Epithelial cell of proximal tubule (primary cell): ENCODE results near the gene SNX18. TPM values are rescaled to one million over a fixed set of nuclear protein-coding genes. Genes with fewer than 3 reads are reported as not detected.
A peak's percentile ranks its signal among the peaks of the same experiment; 100 is the strongest.

Source experiments
- DNase-seq: peaks from one replicate; pipeline ENCODE4 v3.0.0-alpha.2; 2011; ENCODE audit warnings: low read depth
- H3K4me3 ChIP-seq: 2 replicates; pipeline ENCODE4 v1.5.1; 2011; ENCODE audit warnings: low read depth, mild to moderate bottlenecking, low read length
- total RNA-seq: library from RNA; depleted of rRNA; stranded (reverse); fragments of >200 nt; gene quantifications from 2 replicates; pipeline ENCODE4 v1.2.3, GENCODE V29; 2015
- TF ChIP-seq, protein P1 (sequence below): conservative IDR thresholded peaks from 2 replicates; pipeline ENCODE4 v1.5.1; 2012; ENCODE audit warnings: low read depth, mild to moderate bottlenecking, low read length

SNX18 gene, protein sequence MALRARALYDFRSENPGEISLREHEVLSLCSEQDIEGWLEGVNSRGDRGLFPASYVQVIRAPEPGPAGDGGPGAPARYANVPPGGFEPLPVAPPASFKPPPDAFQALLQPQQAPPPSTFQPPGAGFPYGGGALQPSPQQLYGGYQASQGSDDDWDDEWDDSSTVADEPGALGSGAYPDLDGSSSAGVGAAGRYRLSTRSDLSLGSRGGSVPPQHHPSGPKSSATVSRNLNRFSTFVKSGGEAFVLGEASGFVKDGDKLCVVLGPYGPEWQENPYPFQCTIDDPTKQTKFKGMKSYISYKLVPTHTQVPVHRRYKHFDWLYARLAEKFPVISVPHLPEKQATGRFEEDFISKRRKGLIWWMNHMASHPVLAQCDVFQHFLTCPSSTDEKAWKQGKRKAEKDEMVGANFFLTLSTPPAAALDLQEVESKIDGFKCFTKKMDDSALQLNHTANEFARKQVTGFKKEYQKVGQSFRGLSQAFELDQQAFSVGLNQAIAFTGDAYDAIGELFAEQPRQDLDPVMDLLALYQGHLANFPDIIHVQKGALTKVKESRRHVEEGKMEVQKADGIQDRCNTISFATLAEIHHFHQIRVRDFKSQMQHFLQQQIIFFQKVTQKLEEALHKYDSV
- total RNA-seq = 14.9 and 15.3 TPM in 2 replicates

DNA sequence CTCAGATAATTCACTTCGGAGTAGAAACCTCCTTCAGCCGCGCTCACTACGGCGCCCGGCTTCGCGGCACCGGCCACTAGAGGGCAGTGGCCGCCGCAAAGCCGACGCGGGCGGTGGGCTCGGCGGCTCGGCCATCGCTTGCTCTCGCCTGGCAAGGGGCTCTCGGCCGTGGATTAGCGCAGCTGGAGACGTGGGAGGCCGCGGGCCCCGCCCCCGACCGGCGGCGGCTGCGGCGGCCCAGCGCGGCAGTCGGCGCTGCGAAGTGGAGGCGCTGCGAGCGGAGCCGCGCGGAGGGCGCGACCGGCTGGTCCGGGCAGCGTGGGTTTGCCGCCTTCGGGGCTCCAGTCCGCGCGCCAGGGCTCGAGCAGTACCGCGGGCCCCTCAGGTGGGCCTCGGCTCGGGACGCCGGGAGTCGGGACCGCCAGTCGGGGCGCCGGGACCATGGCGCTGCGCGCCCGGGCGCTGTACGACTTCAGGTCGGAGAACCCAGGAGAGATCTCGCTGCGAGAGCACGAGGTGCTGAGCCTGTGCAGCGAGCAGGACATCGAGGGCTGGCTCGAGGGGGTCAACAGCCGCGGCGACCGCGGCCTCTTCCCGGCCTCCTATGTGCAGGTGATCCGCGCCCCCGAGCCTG, at the start of gene SNX18:
TSS of gene SNX18 (plus strand) at position 248 of the 634 bp plus-strand sequence. CDS start at position 442, 194 bp downstream.
- peak within 1 kb of the TSS; percentile 81 for H3K4me3 ChIP-seq
- TF ChIP-seq, protein P1, sequence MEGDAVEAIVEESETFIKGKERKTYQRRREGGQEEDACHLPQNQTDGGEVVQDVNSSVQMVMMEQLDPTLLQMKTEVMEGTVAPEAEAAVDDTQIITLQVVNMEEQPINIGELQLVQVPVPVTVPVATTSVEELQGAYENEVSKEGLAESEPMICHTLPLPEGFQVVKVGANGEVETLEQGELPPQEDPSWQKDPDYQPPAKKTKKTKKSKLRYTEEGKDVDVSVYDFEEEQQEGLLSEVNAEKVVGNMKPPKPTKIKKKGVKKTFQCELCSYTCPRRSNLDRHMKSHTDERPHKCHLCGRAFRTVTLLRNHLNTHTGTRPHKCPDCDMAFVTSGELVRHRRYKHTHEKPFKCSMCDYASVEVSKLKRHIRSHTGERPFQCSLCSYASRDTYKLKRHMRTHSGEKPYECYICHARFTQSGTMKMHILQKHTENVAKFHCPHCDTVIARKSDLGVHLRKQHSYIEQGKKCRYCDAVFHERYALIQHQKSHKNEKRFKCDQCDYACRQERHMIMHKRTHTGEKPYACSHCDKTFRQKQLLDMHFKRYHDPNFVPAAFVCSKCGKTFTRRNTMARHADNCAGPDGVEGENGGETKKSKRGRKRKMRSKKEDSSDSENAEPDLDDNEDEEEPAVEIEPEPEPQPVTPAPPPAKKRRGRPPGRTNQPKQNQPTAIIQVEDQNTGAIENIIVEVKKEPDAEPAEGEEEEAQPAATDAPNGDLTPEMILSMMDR = peak; percentile 90
- peak; percentile 46 for DNase-seq

DNA sequence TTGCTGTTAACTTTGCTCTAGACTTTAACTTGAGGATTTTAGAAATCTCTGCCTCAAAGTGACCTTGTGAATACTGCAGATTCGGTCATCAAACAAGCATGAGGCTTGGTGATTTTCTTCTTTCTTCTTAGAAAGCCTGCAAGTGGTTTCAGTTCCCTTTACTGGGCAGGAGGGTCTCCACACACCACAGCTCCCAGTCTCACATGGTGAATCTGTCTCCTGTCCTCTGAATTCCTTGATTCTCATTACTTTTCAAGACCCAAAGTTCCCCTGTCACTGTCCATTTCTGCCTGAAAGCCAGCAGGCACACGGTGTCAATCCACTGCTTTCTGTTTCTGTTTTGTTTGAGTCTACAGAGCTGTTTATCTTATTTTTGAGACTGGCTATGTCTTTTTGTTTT, 47.9 kb upstream of the SNX18 start:
- no peak for DNase-seq
- no peak overlapping the region for H3K4me3 ChIP-seq
- TF ChIP-seq, protein P1 = no peak

DNA sequence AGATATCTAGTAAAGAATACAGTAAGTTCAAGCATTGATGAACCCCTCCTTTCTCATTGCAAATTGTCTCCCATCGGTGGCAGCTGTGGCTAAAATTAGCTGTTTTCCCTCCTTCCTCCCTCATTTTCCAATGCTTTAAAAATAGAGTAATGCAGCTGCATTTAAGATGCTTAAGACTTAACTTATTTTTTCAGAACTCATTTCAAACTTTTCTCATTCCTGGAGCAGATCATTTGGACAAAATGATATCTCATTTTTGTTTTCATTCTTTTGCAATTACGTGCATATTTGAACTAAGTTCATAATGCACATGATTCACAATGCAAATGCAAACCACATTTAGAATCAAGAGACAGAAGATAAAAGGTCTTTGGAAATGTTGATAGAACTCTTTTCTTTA, 47.4 kb upstream of the SNX18 start:
- TF ChIP-seq, protein P1 = no peak
- no peak overlapping the region for H3K4me3 ChIP-seq
- DNase-seq = no peak

DNA sequence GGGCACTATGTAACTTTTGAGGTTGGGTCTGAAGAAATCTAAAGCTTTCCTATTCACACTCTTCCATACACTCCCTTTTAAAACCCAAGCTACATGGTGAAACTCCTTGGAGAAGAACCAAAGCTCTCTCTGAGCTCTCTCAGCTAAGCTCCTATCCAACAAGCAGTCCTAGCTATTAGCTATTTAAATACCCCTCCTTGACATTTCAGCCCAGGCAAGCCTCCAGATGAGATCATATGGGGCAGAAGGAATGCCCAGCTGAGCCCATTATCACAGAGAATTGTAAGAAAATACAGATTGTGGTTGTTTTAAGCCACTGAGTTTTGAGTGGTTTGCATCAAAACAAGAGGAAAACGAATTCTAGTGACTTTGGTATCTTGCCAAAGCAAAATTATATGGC, 46.9 kb upstream of the SNX18 start:
- no peak overlapping the region for H3K4me3 ChIP-seq
- no peak for DNase-seq
- TF ChIP-seq, protein P1 = no peak

DNA sequence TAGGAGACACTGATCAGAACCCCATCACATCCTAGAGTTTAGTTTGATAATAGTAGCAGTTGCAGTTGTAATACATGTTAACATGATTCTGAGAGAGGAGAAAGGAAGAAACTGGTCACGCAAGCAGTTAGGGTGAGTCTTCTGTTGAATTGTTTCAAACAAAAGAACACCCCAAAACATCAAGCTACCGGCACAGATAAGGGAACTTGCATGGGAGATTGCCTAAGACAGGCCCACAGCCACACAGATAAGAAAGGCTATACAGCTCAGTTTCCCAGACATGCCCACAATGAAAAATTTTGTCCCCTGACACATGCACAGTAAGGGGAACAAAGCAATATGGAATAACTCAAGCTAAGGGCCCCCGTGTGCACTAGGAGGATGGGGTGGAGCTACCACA, 46.2 kb upstream of the SNX18 start:
- H3K4me3 ChIP-seq = no peak overlapping the region
- TF ChIP-seq, protein P1 = no peak

DNA sequence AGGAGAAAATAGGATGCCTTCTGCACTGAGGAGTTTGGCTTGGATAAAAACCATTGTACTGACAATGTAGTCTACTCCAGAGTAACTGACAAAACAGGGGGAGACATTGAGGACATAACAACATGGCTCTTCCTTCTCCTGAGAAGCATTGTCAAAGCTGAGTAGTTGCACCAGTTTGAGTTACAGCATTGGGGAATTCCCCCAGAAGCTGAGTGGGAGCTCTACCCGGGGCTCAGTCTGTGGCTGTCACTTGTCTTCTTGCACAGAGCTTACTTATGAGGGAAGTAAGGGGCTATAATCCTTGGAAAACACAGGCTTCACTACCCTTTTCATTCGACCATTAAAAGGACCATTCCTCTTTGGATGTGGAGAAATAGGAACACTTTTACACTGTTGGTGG, 40.9 kb upstream of the SNX18 start:
- no peak for DNase-seq
- TF ChIP-seq, protein P1 = no peak
- no peak overlapping the region for H3K4me3 ChIP-seq

More for the DNA sequence above, 46.2 kb upstream of the SNX18 start:
- DNase-seq = no peak
